ENCODE results near the gene TEX22. TPM values are rescaled to one million over a fixed set of nuclear protein-coding genes. Genes with fewer than 3 reads are reported as not detected.

Gene TEX22
- total and polyA plus RNA-seq, 2 experiments from 2014 or later, result 0.21 TPM

- H3K36me3 Mint-ChIP-seq (ENCODE audit: low read depth), result peaks cover 30% of the 10 kb centered on the region
Measured at GRCh38 chr14:105422695-105423487, 24.6 kb downstream of the TEX22 start.

More at GRCh38 chr14:105422695-105423487, 24.6 kb downstream of the TEX22 start:
- TF ChIP-seq NANOG (IDR thresholded peaks at IDR 0.05; ENCODE audit: borderline replicate concordance) (no peak), STAT1 (IDR thresholded peaks at IDR 0.05; ENCODE audit: unreplicated experiment) (no peak), CREB1 (CRISPR knock-in tag; IDR thresholded peaks at IDR 0.05; ENCODE audit: low read depth) (no peak), EZH2 (IDR thresholded peaks at IDR 0.05; ENCODE audit: low read depth, unreplicated experiment) (no peak), ZNF114 (CRISPR knock-in tag; IDR thresholded peaks at IDR 0.05) (no peak), ZNF462 (CRISPR knock-in tag; IDR thresholded peaks at IDR 0.05) (no peak), EZH2phosphoT487 (IDR thresholded peaks at IDR 0.05; ENCODE audit: unreplicated experiment) (no peak), REST (IDR thresholded peaks at IDR 0.05; ENCODE audit: unreplicated experiment) (no peak), CTCF (conservative IDR thresholded peaks at IDR 0.05; ENCODE audit: low read depth in 2 of 2) (no peak), POLR2AphosphoS5 (IDR thresholded peaks at IDR 0.05; ENCODE audit: low read depth) (no peak), ZNF331 (CRISPR knock-in tag; IDR thresholded peaks at IDR 0.05; ENCODE audit: low read depth) (no peak), ETS1 (IDR thresholded peaks at IDR 0.05) (no peak), JUNB (IDR thresholded peaks at IDR 0.05; ENCODE audit: unreplicated experiment) (no peak)
- H3K36me3 ChIP-seq (ENCODE audit: insufficient read depth), result no peaks in the 10 kb centered on the region
- peaks cover 18% of the 10 kb centered on the region for H3K4me1 ChIP-seq (ENCODE audit: insufficient read depth)
- no peak for ATAC-seq
- no peak overlapping the region; the same call in 1 of the 2 replicates for H3K4me2 ChIP-seq
- no peaks in the 10 kb centered on the region for H3F3A ChIP-seq (replicated peaks; ENCODE audit: low read depth)
- H3K4me1 Mint-ChIP-seq, result peaks cover 17% of the 10 kb centered on the region
- no peaks in the 10 kb centered on the region; the same call in 2 of the 3 replicates for H3K9me3 Mint-ChIP-seq
- H3K79me2 ChIP-seq (replicated peaks; ENCODE audit: insufficient read depth), result peaks cover 79% of the 10 kb centered on the region
- no peak for DNase-seq (ENCODE audit: low spot score)
- no peak overlapping the region for H2AFZ ChIP-seq
- no peaks in the 10 kb centered on the region for H3K27me3 ChIP-seq (ENCODE audit: insufficient read depth)
- peaks cover 21% of the 10 kb centered on the region for H3K27me3 Mint-ChIP-seq (ENCODE audit: insufficient read depth, low read depth, poor library complexity)
- H3K9me2 ChIP-seq (ENCODE audit: insufficient read depth), result no peaks in the 10 kb centered on the region
- peak overlapping the region; percentile 17; the same call in 1 of the 3 replicates for H3K4me3 Mint-ChIP-seq
- H3K27ac ChIP-seq (ENCODE audit: low read depth), result no peak overlapping the region
- peaks cover 47% of the 10 kb centered on the region for H4K20me1 ChIP-seq (replicated peaks; ENCODE audit: insufficient read depth)
- no peak overlapping the region for H3K27ac Mint-ChIP-seq
- H3K4me3 ChIP-seq, result no peak overlapping the region
